H1 (cell line): ENCODE data around the gene CAV1. TPM values are rescaled to one million over a fixed set of nuclear protein-coding genes. Genes with fewer than 3 reads are reported as not detected.

Experiments
- CTCF ChIA-PET: fragments of 300-600 bp; sonication (Branson Sonifier 250); formaldehyde crosslinking; loops from one replicate; lab custom pipeline; 2021; ENCODE audit not compliant: partially characterized antibody; lab: Charles Lee
- POLR2A ChIA-PET: fragments of 300-600 bp; sonication (Branson Sonifier 250); formaldehyde crosslinking; loops from one replicate; lab custom pipeline; 2021; ENCODE audit warnings: inconsistent platforms; ENCODE audit not compliant: partially characterized antibody; lab: Charles Lee
- DNase-seq, 2 experiments: peaks; one replicate each; pipeline versions ENCODE4 v3.0.0 to v3.0.0-alpha.2; 2010 to 2022; ENCODE audit warnings: low spot score in 2 of 2, low read depth in 1 of 2, mixed read lengths in 1 of 2
- FAIRE-seq: peaks from 2 replicates; lab custom pipeline; 2011; peaks lifted over from hg19 to GRCh38; lab: Jason Lieb, UNC
- H2AFZ ChIP-seq: 2 replicates; pipeline ENCODE4 v1.8.1; 2012; ENCODE audit warnings: low read length, inconsistent platforms
- H2AK5ac ChIP-seq: 2 replicates; pipeline ENCODE4 v1.6.1; 2013; ENCODE audit warnings: low read depth, low read length
- H2BK120ac ChIP-seq: replicated peaks from 2 replicates; pipeline ENCODE3; 2013; ENCODE audit warnings: low read depth, low read length, inconsistent platforms
- H2BK12ac ChIP-seq: 2 replicates; pipeline ENCODE4 v1.6.1; 2013; ENCODE audit warnings: low read depth, low read length
- H2BK15ac ChIP-seq: 2 replicates; pipeline ENCODE4 v1.6.1; 2013; ENCODE audit warnings: low read length
- H2BK20ac ChIP-seq: 2 replicates; pipeline ENCODE4 v1.6.1; 2013; ENCODE audit warnings: low read length
- H2BK5ac ChIP-seq: 2 replicates; pipeline ENCODE4 v1.6.1; 2013; ENCODE audit warnings: low read depth, low read length
- H3K14ac ChIP-seq: 2 replicates; pipeline ENCODE4 v1.6.1; 2013; ENCODE audit warnings: inconsistent platforms; ENCODE audit not compliant: insufficient read length
- H3K18ac ChIP-seq: 2 replicates; pipeline ENCODE4 v1.6.1; 2013; ENCODE audit warnings: low read length; ENCODE audit errors: extremely low read depth
- H3K23ac ChIP-seq: 2 replicates; pipeline ENCODE4 v1.6.1; 2013; ENCODE audit warnings: inconsistent platforms; ENCODE audit not compliant: insufficient read length
- H3K23me2 ChIP-seq: 2 replicates; pipeline ENCODE4 v1.6.1; 2013; ENCODE audit warnings: low read depth, low read length
- H3K27ac ChIP-seq: 2 replicates; pipeline ENCODE4 v1.6.1; 2011; ENCODE audit warnings: low read depth, low read length, inconsistent platforms
- H3K27me3 ChIP-seq, 4 experiments: replicated peaks in 1 of 4; 1 replicate in 1 of 4; 2 replicates in 3 of 4; pipeline versions ENCODE4 v1.6.1 to v1.8.1; 2011 to 2013; ENCODE audit warnings: low read length in 3 of 4, mild to moderate bottlenecking in 3 of 4, inconsistent platforms in 2 of 4, mixed read lengths in 2 of 4, moderate library complexity in 1 of 4; ENCODE audit not compliant: control insufficient read depth in 3 of 4, insufficient read depth in 3 of 4; ENCODE audit errors: extremely low read depth in 1 of 4
- H3K36me3 ChIP-seq, 4 experiments: 2 replicates each; pipeline versions ENCODE4 v1.6.1 to v1.8.1; 2011 to 2013; ENCODE audit warnings: mild to moderate bottlenecking in 4 of 4, low read length in 3 of 4, moderate library complexity in 2 of 4, control low read depth in 1 of 4, inconsistent platforms in 1 of 4; ENCODE audit not compliant: insufficient read depth in 4 of 4, control insufficient read depth in 2 of 4
- H3K4ac ChIP-seq: replicated peaks from 2 replicates; pipeline ENCODE3; 2013; ENCODE audit warnings: low read length, low read depth, mixed read lengths, inconsistent platforms; ENCODE audit not compliant: insufficient read length
- H3K4me1 ChIP-seq, 4 experiments: replicated peaks in 1 of 4; 1 replicate in 1 of 4; 2 replicates in 3 of 4; pipeline versions ENCODE4 v1.6.1 to v1.8.1; 2011 to 2013; ENCODE audit warnings: low read length in 3 of 4, inconsistent platforms in 2 of 4, mixed read lengths in 1 of 4; ENCODE audit not compliant: insufficient read depth in 4 of 4, control insufficient read depth in 3 of 4
- H3K4me2 ChIP-seq, 2 experiments: 2 replicates each; pipeline versions ENCODE4 v1.6.1 to v1.8.1; 2011 to 2013; ENCODE audit warnings: low read depth in 2 of 2, low read length in 2 of 2, control low read depth in 1 of 2, inconsistent platforms in 1 of 2, mild to moderate bottlenecking in 1 of 2; ENCODE audit not compliant: insufficient read depth in 1 of 2
- H3K4me3 ChIP-seq, 4 experiments: fragments of 200-600, 300-600 bp in 1 of 4; sonication (generic), shearing (Covaris generic), sonication (Bioruptor Twin) in 1 of 4; 2 replicates each; pipeline versions ENCODE4 v1.5.1 to v1.8.1; 2011 to 2016; ENCODE audit warnings: low read length in 4 of 4, low read depth in 3 of 4, control low read depth in 2 of 4, inconsistent platforms in 2 of 4, mild to moderate bottlenecking in 2 of 4, mixed read lengths in 1 of 4, moderate library complexity in 1 of 4; ENCODE audit not compliant: insufficient read depth in 2 of 4; ENCODE audit errors: extremely low read depth in 1 of 4
- H3K56ac ChIP-seq: replicated peaks from 2 replicates; pipeline ENCODE3; 2013; ENCODE audit warnings: low read depth, mild to moderate bottlenecking, mixed read lengths, low read length, inconsistent platforms; ENCODE audit not compliant: insufficient read length
- H3K79me1 ChIP-seq: 2 replicates; pipeline ENCODE4 v1.6.1; 2013; ENCODE audit warnings: low read depth, low read length, control low read depth
- H3K79me2 ChIP-seq, 2 experiments: 2 replicates each; pipeline versions ENCODE4 v1.6.1 to v1.8.1; 2012 to 2013; ENCODE audit warnings: low read length in 2 of 2, mild to moderate bottlenecking in 2 of 2, inconsistent platforms in 1 of 2; ENCODE audit not compliant: insufficient read depth in 2 of 2, control insufficient read depth in 1 of 2
- H3K9ac ChIP-seq, 4 experiments: replicated peaks in 1 of 4; 1 replicate in 1 of 4; 2 replicates in 3 of 4; pipeline versions ENCODE4 v1.6.1 to v1.8.1; 2011 to 2013; ENCODE audit warnings: low read depth in 3 of 4, low read length in 3 of 4, control low read depth in 2 of 4, mild to moderate bottlenecking in 2 of 4, moderate library complexity in 2 of 4, inconsistent platforms in 1 of 4; ENCODE audit errors: extremely low read depth in 1 of 4
- H3K9me3 ChIP-seq, 2 experiments: 2 replicates each; pipeline versions ENCODE4 v1.6.1 to v1.8.1; 2012 to 2013; ENCODE audit warnings: mild to moderate bottlenecking in 2 of 2, moderate library complexity in 2 of 2, control low read depth in 1 of 2, inconsistent platforms in 1 of 2, low read depth in 1 of 2, low read length in 1 of 2, mixed read lengths in 1 of 2; ENCODE audit not compliant: insufficient read depth in 2 of 2
- H4K20me1 ChIP-seq, 2 experiments: replicated peaks in 1 of 2; 2 replicates each; pipeline versions ENCODE3 to v1.8.1; 2011 to 2013; ENCODE audit warnings: inconsistent platforms in 2 of 2, low read length in 2 of 2, mild to moderate bottlenecking in 1 of 2; ENCODE audit not compliant: insufficient read depth in 2 of 2, control insufficient read depth in 1 of 2
- H4K5ac ChIP-seq: 2 replicates; pipeline ENCODE4 v1.6.1; 2013; ENCODE audit warnings: low read length, low read depth, mixed read lengths, inconsistent platforms; ENCODE audit not compliant: insufficient read length
- H4K8ac ChIP-seq: 2 replicates; pipeline ENCODE4 v1.8.0; 2013; ENCODE audit warnings: mild to moderate bottlenecking, moderate library complexity, low read length, inconsistent platforms; ENCODE audit not compliant: insufficient read depth; ENCODE audit errors: extremely low read depth
- H4K91ac ChIP-seq: replicated peaks from 2 replicates; pipeline ENCODE3; 2013; ENCODE audit warnings: low read length, mixed read lengths, inconsistent platforms; ENCODE audit not compliant: insufficient read length
- BACH1 ChIP-seq: IDR thresholded peaks from 2 replicates; pipeline ENCODE4 v1.6.1; 2012; ENCODE audit warnings: low read length, improper control_type of control experiment
- BCL11A ChIP-seq, 2 experiments: IDR thresholded peaks; one replicate each; pipeline ENCODE4 v1.6.1; 2011; ENCODE audit warnings: low read depth in 2 of 2, low read length in 2 of 2, mild to moderate bottlenecking in 2 of 2
- CEBPB ChIP-seq: IDR thresholded peaks from 2 replicates; pipeline ENCODE4 v1.6.1; 2012; ENCODE audit warnings: low read depth, low read length
- CTBP2 ChIP-seq: IDR thresholded peaks from 2 replicates; pipeline ENCODE4 v1.7.0; 2011; ENCODE audit warnings: borderline replicate concordance, mild to moderate bottlenecking, moderate library complexity, mixed read lengths, low read length; ENCODE audit not compliant: insufficient read depth, insufficient read length
- EZH2 ChIP-seq: fragments of 200-600 bp; sonication (generic); IDR thresholded peaks from 2 replicates; pipeline ENCODE4 v1.7.1; 2012; ENCODE audit warnings: low read depth, mild to moderate bottlenecking, moderate library complexity, low read length, inconsistent platforms; ENCODE audit not compliant: severe bottlenecking
- POU5F1 ChIP-seq: IDR thresholded peaks from 2 replicates; pipeline ENCODE4 v1.6.1; 2011; ENCODE audit warnings: low read depth, mild to moderate bottlenecking, low read length, moderate library complexity
- RBBP5 ChIP-seq: IDR thresholded peaks from 2 replicates; pipeline ENCODE4 v1.7.1; 2012; ENCODE audit warnings: low read depth, mild to moderate bottlenecking, inconsistent platforms, low read length, moderate library complexity, borderline replicate concordance
- SP2 ChIP-seq: IDR thresholded peaks from 2 replicates; pipeline ENCODE4 v1.6.1; 2012; ENCODE audit warnings: mild to moderate bottlenecking, low read length, inconsistent platforms
- TBP ChIP-seq: IDR thresholded peaks from 2 replicates; pipeline ENCODE4 v1.6.1; 2011; ENCODE audit warnings: low read depth, low read length, improper control_type of control experiment
- WGBS, 2 experiments: shearing (Covaris generic) in 1 of 2; methylation state at CpG; one replicate each; pipeline versions ENCODE4 v1.1.6 to v1.1.7; 2013 to 2015; ENCODE audit warnings: low lambda C conversion rate in 2 of 2, mixed read lengths in 2 of 2, inconsistent platforms in 1 of 2, low coverage in 1 of 2, missing lambda C conversion rate in 1 of 2; ENCODE audit not compliant: insufficient replicate concordance in 2 of 2, insufficient coverage in 1 of 2, insufficient read length in 1 of 2; ENCODE audit errors: extremely low coverage in 1 of 2, missing lambda C conversion rate in 1 of 2; 5-methylcytosine and 5-hydroxymethylcytosine counted together
- polyA plus RNA-seq, 7 experiments: library from polyadenylated mRNA; depleted of rRNA in 3 of 7; stranded (reverse) in 5 of 7; unstranded in 2 of 7; fragments of >200 nt in 5 of 7; fragments of 200-250 nt in 2 of 7; gene quantifications; 1 replicate in 5 of 7; 2 replicates in 1 of 7; 4 replicates in 1 of 7; pipeline versions ENCODE4 v1.2.1 to v1.2.3, GENCODE V29; 2011 to 2013; ENCODE audit warnings: missing spikeins in 2 of 7, mixed read lengths in 2 of 7
- total RNA-seq: library from RNA; stranded (reverse); fragmentation: NEBNext Ultra II Directional; extraction: Animal tissue kit (Norgen Biotek cat#: 25700); gene quantifications from 2 replicates; pipeline ENCODE4 v1.2.1, GENCODE V29; 2021
- TF ChIP-seq, protein P1 (sequence below): IDR thresholded peaks from 2 replicates; pipeline ENCODE4 v1.6.1; 2012; ENCODE audit warnings: low read length, inconsistent platforms
- TF ChIP-seq, protein P2 (sequence below): IDR thresholded peaks from 2 replicates; pipeline ENCODE4 v1.6.1; 2012; ENCODE audit warnings: inconsistent platforms

CAV1 gene
- total and polyA plus RNA-seq, 2 of the 8 experiments (the other 6 are each of a cell fraction or from before 2014, with no cell fraction given), result 16.3 to 21.8 TPM

DNA sequence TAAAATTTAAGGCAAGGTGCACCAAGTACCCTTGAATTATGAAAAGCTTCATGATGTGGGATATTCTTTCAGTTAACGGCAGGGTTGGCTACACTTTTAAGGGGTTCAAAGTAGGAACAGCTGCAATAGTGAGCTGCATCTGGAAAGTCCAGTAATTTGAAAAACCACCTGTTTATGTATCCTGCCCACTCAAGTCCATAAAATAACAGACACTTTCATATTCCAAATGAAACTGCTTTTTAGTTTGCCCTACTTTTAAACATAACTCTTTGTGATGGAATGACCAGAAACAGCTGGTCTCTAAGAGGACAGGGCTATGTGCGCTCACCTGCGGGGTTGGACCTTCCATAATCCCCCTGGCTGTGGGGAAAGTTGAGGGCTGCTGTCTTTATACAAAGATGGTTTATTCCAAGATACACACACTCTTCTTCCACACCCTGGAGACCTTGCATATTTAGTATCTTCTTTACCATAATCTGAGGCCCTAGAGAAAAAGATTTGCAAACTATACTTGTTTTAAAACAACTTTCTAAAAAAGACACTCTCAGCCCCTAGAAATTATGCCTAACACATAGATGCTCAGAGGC, 7.4 kb downstream of the CAV1 start:
- FAIRE-seq, result no peak
- Histone ChIP-seq H2BK120ac (no peak overlapping the region), H3K79me2 (no peaks in the 10 kb centered on the region), H3K9ac (no peak overlapping the region), H2AK5ac (no peak overlapping the region), H3K4me3 (no peak overlapping the region), H3K79me1 (no peaks in the 10 kb centered on the region; the same call in 1 of the 2 replicates), H4K5ac (no peak overlapping the region), H3K4me1 (peaks cover 0 to 2% (median 0%) of the 10 kb centered on the region in 4 experiments; a peak in 2 of 7 replicates), H2BK15ac (no peak overlapping the region), H3K18ac (no peak overlapping the region), H3K27ac (no peak overlapping the region), H4K20me1 (no peaks in the 10 kb centered on the region), H4K8ac (no peak overlapping the region), H2BK20ac (no peak overlapping the region), H2BK12ac (no peak overlapping the region), H3K4ac (no peak overlapping the region), H3K56ac (no peak overlapping the region), H3K14ac (no peak overlapping the region), H3K36me3 (no peaks in the 10 kb centered on the region), H4K91ac (no peak overlapping the region), H3K23ac (no peak overlapping the region), H2BK5ac (no peak overlapping the region), H2AFZ (no peak overlapping the region), H3K4me2 (no peak overlapping the region), H3K27me3 (peaks cover 0 to 2% (median under 1%) of the 10 kb centered on the region in 4 experiments; a peak in 4 of 7 replicates), H3K23me2 (no peaks in the 10 kb centered on the region), H3K9me3 (no peaks in the 10 kb centered on the region)
- ChIA-PET CTCF (interaction anchor here (0.6 kb wide), 1 partner anchor 427 kb away, joined by 3 read pairs; no protein-coding TSS in a partner anchor), POLR2A (no interaction called here)
- no peak for DNase-seq
- 92% methylated on average over 3 of the region's 3 CpGs; no CpG with 5 or more reads in 1 of the 2 experiments for WGBS, 2 experiments
- TF ChIP-seq BCL11A (IDR thresholded peaks at IDR 0.05; ENCODE audit: low read depth in 2 of 2, low read length in 2 of 2), result no peak
- no peak for TF ChIP-seq TBP
- TF ChIP-seq, protein P1, sequence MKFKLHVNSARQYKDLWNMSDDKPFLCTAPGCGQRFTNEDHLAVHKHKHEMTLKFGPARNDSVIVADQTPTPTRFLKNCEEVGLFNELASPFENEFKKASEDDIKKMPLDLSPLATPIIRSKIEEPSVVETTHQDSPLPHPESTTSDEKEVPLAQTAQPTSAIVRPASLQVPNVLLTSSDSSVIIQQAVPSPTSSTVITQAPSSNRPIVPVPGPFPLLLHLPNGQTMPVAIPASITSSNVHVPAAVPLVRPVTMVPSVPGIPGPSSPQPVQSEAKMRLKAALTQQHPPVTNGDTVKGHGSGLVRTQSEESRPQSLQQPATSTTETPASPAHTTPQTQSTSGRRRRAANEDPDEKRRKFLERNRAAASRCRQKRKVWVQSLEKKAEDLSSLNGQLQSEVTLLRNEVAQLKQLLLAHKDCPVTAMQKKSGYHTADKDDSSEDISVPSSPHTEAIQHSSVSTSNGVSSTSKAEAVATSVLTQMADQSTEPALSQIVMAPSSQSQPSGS, result no peak
- no peak for TF ChIP-seq BACH1
- no peak for TF ChIP-seq CTBP2
- no peak for TF ChIP-seq POU5F1
- no peak for TF ChIP-seq RBBP5
- TF ChIP-seq, protein P2, sequence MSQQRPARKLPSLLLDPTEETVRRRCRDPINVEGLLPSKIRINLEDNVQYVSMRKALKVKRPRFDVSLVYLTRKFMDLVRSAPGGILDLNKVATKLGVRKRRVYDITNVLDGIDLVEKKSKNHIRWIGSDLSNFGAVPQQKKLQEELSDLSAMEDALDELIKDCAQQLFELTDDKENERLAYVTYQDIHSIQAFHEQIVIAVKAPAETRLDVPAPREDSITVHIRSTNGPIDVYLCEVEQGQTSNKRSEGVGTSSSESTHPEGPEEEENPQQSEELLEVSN, result no peak
- no peak for TF ChIP-seq CEBPB
- TF ChIP-seq EZH2, result no peak
- no peak for TF ChIP-seq SP2
